T1000 (cell line): Measurements from ENCODE around the gene CNN3.

Experiments
- DNase-seq: peaks from one replicate; lab custom pipeline; 2025; ENCODE audit warnings: mixed read lengths; lab: John Stamatoyannopoulos, UW

The CNN3 gene

GRCh38 chr1:94856004-94856403 is 70.9 kb downstream of the CNN3 start:
- no peak for DNase-seq

- DNase-seq: no peak
Measured at GRCh38 chr1:94855307-94855700, 71.6 kb downstream of the CNN3 start.

- peak; percentile 81 for DNase-seq
Measured at GRCh38 chr1:94854458-94855306, 72.2 kb downstream of the CNN3 start.

- DNase-seq: no peak
Measured at GRCh38 chr1:94852788-94853187, 74.1 kb downstream of the CNN3 start.

GRCh38 chr1:94851571-94851970 is 75.3 kb downstream of the CNN3 start:
- no peak for DNase-seq
